Tibial nerve (tissue), 4 donors: ENCODE data around the gene PHETA1. TPM values are rescaled to one million over a fixed set of nuclear protein-coding genes. Genes with fewer than 3 reads are reported as not detected.
"Not testable (repeated sequence)": the region's sequence is repeated elsewhere in the genome, so short reads cannot be mapped to it uniquely, and the experiment has no call there.

Experiments used
- DNase-seq, 2 donors: peaks; one replicate each; pipeline ENCODE4 v3.0.0-alpha.2; 2019; ENCODE audit warnings: low spot score in 2 of 2
- H3K27ac ChIP-seq, 4 donors: fragments of 200-600 bp; sonication (generic) in 3 of 4; one replicate each; pipeline ENCODE4 v1.5.1; 2017 to 2019; ENCODE audit warnings: mild to moderate bottlenecking in 1 of 4
- H3K27me3 ChIP-seq, 2 donors: fragments of 200-600 bp; sonication (generic) in 1 of 2; one replicate each; pipeline versions ENCODE4 v1.5.1 to v1.6.0; 2017 to 2019
- H3K36me3 ChIP-seq, 3 donors: fragments of 200-600 bp; sonication (generic); one replicate each; pipeline ENCODE4 v1.5.1; 2018 to 2019
- H3K4me1 ChIP-seq, 4 donors: fragments of 200-600 bp; sonication (generic) in 3 of 4; one replicate each; pipeline ENCODE4 v1.5.1; 2017 to 2019
- H3K4me3 ChIP-seq, 4 donors: fragments of 200-600 bp; sonication (generic) in 3 of 4; one replicate each; pipeline ENCODE4 v1.5.1; 2017 to 2019; ENCODE audit warnings: mild to moderate bottlenecking in 1 of 4, moderate library complexity in 1 of 4
- H3K9me3 ChIP-seq, 4 donors: fragments of 200-600 bp; sonication (generic) in 3 of 4; one replicate each; pipeline ENCODE4 v1.5.1; 2017 to 2019
- CTCF ChIP-seq, 5 experiments: fragments of 200-600 bp in 3 of 5; fragments of 450-650 bp in 2 of 5; sonication (generic) in 3 of 5; IDR thresholded peaks; one replicate each; pipeline ENCODE4 v1.5.1; 2016 to 2019; ENCODE audit warnings: antibody characterized with exemption in 5 of 5, mild to moderate bottlenecking in 3 of 5, moderate library complexity in 2 of 5
- EP300 ChIP-seq, 2 donors: sonication (generic); formaldehyde crosslinking; IDR thresholded peaks; one replicate each; pipeline ENCODE4 v1.6.1; 2017; ENCODE audit warnings: antibody characterized with exemption in 2 of 2, mild to moderate bottlenecking in 1 of 2
- POLR2A ChIP-seq, 2 donors: fragments of 450-650 bp; IDR thresholded peaks; one replicate each; pipeline ENCODE4 v1.6.1; 2017; ENCODE audit warnings: antibody characterized with exemption in 2 of 2, mild to moderate bottlenecking in 2 of 2, moderate library complexity in 2 of 2
- WGBS, 2 donors: methylation state at CpG; one replicate each; pipeline ENCODE4 v1.1.5; 2018; 5-methylcytosine and 5-hydroxymethylcytosine counted together
- total RNA-seq, 4 donors: library from RNA; depleted of rRNA; stranded (reverse); fragments of >200 nt; gene quantifications; one replicate each; pipeline ENCODE4 v1.1.0, GENCODE V29; 2016

PHETA1 gene
- total RNA-seq, 4 donors from 2014 or later, result 12.7 to 26.6 (median 18.3) TPM

GRCh38 chr12:111335811-111336210, 33.1 kb downstream of the PHETA1 start:
- H3K36me3 ChIP-seq, result no peaks in the 10 kb centered on the region
- H3K9me3 ChIP-seq, result no peaks in the 10 kb centered on the region
- no peak overlapping the region for H3K4me3 ChIP-seq
- no peaks in the 10 kb centered on the region for H3K4me1 ChIP-seq
- TF ChIP-seq CTCF (IDR thresholded peaks at IDR 0.05), result no peak
- no peak for TF ChIP-seq EP300 (IDR thresholded peaks at IDR 0.05)
- TF ChIP-seq POLR2A (IDR thresholded peaks at IDR 0.05), result no peak
- no peak overlapping the region for H3K27ac ChIP-seq
- WGBS, 2 donors, result 49 to 50% methylated on average over 7 of the region's 7 CpGs
- DNase-seq, result no peak
- no peaks in the 10 kb centered on the region for H3K27me3 ChIP-seq

- not testable (repeated sequence) for H3K36me3 ChIP-seq, DNase-seq, H3K27me3 ChIP-seq, H3K4me3 ChIP-seq, H3K9me3 ChIP-seq, H3K4me1 ChIP-seq, H3K27ac ChIP-seq
- 86 to 94% methylated on average over 10 of the region's 10 CpGs for WGBS, 2 donors
These were observed 33.6 kb downstream of the PHETA1 start for GRCh38 chr12:111335301-111335700.

GRCh38 chr12:111334393-111334915, 34.4 kb downstream of the PHETA1 start:
- WGBS, 2 donors, result 89 to 93% methylated on average over 11 of the region's 11 CpGs
- DNase-seq, result no peak
- no peak overlapping the region for H3K27ac ChIP-seq
- no peaks in the 10 kb centered on the region for H3K36me3 ChIP-seq
- H3K27me3 ChIP-seq, result peaks cover 0 to 8% of the 10 kb centered on the region in 2 donors
- TF ChIP-seq POLR2A (IDR thresholded peaks at IDR 0.05) (no peak), CTCF (IDR thresholded peaks at IDR 0.05) (no peak), EP300 (IDR thresholded peaks at IDR 0.05) (no peak)
- no peak overlapping the region for H3K4me3 ChIP-seq
- no peaks in the 10 kb centered on the region for H3K4me1 ChIP-seq
- no peaks in the 10 kb centered on the region for H3K9me3 ChIP-seq

- peak in 4 of 5 experiments; percentile 20 to 37 (median 26) for TF ChIP-seq CTCF (IDR thresholded peaks at IDR 0.05)
- TF ChIP-seq POLR2A (IDR thresholded peaks at IDR 0.05), result no peak
- WGBS, 2 donors, result 62 to 66% methylated on average over 8 of the region's 8 CpGs
- no peak overlapping the region for H3K27ac ChIP-seq
These were observed 37.8 kb downstream of the PHETA1 start for GRCh38 chr12:111330800-111331752.

GRCh38 chr12:111328138-111328537, 40.8 kb downstream of the PHETA1 start:
- TF ChIP-seq EP300 (IDR thresholded peaks at IDR 0.05), result no peak
- TF ChIP-seq CTCF (IDR thresholded peaks at IDR 0.05), result no peak
- TF ChIP-seq POLR2A (IDR thresholded peaks at IDR 0.05), result no peak

More at GRCh38 chr12:111330800-111331752, 37.8 kb downstream of the PHETA1 start:
- Histone ChIP-seq H3K27me3 (peaks cover 0 to 9% of the 10 kb centered on the region in 2 donors), H3K9me3 (no peaks in the 10 kb centered on the region), H3K4me1 (no peaks in the 10 kb centered on the region), H3K36me3 (no peaks in the 10 kb centered on the region), H3K4me3 (no peak overlapping the region)
- no peak for DNase-seq

More at GRCh38 chr12:111328138-111328537, 40.8 kb downstream of the PHETA1 start:
- Histone ChIP-seq H3K27me3 (peaks cover 0 to 9% of the 10 kb centered on the region in 2 donors), H3K9me3 (no peaks in the 10 kb centered on the region), H3K4me3 (no peak overlapping the region), H3K36me3 (no peaks in the 10 kb centered on the region), H3K4me1 (no peaks in the 10 kb centered on the region), H3K27ac (no peak overlapping the region)
- WGBS, 2 donors, result 82 to 84% methylated on average over 12 of the region's 12 CpGs
- DNase-seq, result no peak
